ENCODE measurements around the gene GFAP.

GRCh38 chr17:44907729-44908470 is 7.4 kb downstream of the GFAP start:
- TF ChIP-seq JAZF1 (CRISPR knock-in tag; IDR thresholded peaks at IDR 0.05) (no peak), CTCF (IDR thresholded peaks at IDR 0.05) (no peak), ZMAT4 (CRISPR knock-in tag; IDR thresholded peaks at IDR 0.05) (no peak), TEAD4 (CRISPR knock-in tag; IDR thresholded peaks at IDR 0.05) (no peak)
- TF ChIP-seq, protein P1, sequence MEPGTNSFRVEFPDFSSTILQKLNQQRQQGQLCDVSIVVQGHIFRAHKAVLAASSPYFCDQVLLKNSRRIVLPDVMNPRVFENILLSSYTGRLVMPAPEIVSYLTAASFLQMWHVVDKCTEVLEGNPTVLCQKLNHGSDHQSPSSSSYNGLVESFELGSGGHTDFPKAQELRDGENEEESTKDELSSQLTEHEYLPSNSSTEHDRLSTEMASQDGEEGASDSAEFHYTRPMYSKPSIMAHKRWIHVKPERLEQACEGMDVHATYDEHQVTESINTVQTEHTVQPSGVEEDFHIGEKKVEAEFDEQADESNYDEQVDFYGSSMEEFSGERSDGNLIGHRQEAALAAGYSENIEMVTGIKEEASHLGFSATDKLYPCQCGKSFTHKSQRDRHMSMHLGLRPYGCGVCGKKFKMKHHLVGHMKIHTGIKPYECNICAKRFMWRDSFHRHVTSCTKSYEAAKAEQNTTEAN (CRISPR knock-in tag; IDR thresholded peaks at IDR 0.05), result no peak
- TF ChIP-seq, protein P2, sequence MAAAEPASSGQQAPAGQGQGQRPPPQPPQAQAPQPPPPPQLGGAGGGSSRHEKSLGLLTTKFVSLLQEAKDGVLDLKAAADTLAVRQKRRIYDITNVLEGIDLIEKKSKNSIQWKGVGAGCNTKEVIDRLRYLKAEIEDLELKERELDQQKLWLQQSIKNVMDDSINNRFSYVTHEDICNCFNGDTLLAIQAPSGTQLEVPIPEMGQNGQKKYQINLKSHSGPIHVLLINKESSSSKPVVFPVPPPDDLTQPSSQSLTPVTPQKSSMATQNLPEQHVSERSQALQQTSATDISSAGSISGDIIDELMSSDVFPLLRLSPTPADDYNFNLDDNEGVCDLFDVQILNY (CRISPR knock-in tag; IDR thresholded peaks at IDR 0.05), result no peak
